Hematopoietic multipotent progenitor cell treated with erythropoietin and hydrocortisone succinate and interleukin-3 and kit ligand, for 17 days (in vitro differentiated cells): ENCODE measurements around the gene TEKT3.

Experiments
- DNase-seq: peaks from one replicate; pipeline ENCODE4 v3.0.0-alpha.2; 2015; ENCODE audit warnings: low spot score

Gene TEKT3

GRCh38 chr17:15349119-15349518, 7.7 kb upstream of the TEKT3 start:
- no peak for DNase-seq

- no peak for DNase-seq
Measured at GRCh38 chr17:15348021-15348420, 6.6 kb upstream of the TEKT3 start.

GRCh38 chr17:15346066-15346595, 4.7 kb upstream of the TEKT3 start:
- DNase-seq = no peak

DNA sequence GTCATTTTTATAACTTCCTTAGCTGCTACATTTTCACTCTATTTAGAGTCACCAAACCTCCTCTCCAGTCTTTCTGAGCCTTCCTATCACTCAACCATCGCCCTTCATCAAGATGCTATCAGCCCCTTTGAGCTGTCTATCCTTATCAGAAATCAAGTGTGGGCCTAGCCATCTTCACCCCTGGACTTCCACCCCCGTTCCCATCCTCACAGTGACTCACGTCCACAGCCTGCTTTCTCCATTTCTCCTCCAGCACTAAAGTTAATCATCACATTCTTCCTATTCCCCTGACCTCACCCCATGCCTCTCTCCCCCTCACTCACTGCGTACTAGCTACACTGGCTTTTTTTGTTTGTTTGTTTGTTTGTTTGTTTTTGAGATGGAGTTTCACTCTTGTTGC, 2.4 kb upstream of the TEKT3 start:
- DNase-seq = no peak

- no peak for DNase-seq
Measured at GRCh38 chr17:15342460-15342859, 1.1 kb upstream of the TEKT3 start.

- no peak for DNase-seq
Measured at GRCh38 chr17:15341966-15342365, 569 bp upstream of the TEKT3 start.

- DNase-seq = no peak
Measured at GRCh38 chr17:15340966-15341365, 431 bp downstream of the TEKT3 start.

DNA sequence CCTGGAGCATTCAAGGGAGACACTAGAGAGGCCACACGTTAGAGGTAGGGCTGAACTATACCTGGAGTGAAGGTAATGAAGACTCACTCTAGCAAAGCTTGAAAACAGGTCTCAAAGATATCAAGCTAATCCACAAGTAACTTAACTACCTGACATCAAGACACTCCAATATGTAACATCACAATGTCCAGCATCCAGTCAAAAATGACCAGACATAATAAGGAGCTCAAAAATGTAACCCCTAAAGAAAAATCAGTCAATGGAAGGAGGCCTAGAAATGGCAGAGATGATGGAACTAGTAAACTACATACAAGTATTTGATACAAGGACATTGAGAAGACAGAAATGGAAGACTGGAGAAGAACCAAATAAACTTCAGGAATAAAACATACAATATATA, 6.0 kb downstream of the TEKT3 start:
- no peak for DNase-seq

DNA sequence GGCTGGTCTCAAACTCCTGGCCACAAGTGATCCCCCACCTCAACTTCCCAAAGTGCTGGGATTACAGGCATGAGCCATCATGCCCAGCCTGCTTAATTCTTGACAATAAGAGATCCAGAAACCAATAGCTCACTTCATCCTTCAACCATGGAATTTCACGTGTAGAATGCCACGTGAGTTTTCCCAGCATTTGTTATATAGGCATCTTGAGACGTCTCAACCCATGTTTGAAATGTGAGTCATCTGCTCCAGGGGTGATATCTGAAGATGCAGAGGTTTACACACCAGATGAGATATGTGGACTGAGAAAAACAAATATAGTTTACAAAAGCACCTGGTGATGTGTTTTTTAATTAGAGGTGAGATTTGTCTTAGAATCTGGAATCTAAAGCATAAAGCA, 7.1 kb downstream of the TEKT3 start:
- no peak for DNase-seq

DNA sequence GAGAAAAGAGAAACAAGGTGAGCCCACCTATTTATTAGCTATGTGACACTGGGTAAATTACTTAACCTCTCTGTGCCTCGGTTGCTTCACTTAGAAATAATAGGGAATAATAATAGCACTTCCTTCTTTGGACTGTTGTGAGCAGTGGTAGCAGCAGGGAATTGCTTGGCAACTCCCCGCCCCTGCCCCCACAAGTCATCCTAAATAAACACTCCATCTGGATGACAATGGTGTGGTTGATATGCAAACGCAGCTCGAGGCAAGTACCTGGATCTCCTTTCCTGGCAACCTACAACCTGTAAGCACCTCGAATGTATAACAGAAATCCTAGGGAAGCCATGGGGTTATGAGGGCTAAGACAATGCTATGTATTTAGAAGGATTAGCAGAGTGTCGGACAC, 9.1 kb downstream of the TEKT3 start:
- no peak for DNase-seq

DNA sequence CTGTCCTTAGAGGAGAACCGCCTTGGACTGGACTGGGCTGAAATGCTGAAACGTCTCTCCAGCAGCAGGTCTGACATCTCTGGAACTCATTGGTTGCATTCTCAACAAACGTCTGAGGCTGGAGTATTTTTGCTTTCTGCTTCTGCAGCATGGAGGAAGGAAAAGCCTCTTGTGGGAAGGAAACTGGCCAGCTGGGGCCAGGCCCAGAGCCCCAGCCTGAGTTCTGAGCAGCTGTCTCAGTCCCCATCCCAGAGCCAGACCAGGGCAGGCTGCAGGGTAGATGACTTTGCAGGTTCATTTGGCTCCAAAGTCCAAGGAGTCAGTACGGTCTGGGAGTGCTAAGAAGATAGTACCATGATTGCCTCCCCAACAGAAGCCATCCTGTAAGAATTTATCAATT, 18.3 kb downstream of the TEKT3 start:
- no peak for DNase-seq

DNA sequence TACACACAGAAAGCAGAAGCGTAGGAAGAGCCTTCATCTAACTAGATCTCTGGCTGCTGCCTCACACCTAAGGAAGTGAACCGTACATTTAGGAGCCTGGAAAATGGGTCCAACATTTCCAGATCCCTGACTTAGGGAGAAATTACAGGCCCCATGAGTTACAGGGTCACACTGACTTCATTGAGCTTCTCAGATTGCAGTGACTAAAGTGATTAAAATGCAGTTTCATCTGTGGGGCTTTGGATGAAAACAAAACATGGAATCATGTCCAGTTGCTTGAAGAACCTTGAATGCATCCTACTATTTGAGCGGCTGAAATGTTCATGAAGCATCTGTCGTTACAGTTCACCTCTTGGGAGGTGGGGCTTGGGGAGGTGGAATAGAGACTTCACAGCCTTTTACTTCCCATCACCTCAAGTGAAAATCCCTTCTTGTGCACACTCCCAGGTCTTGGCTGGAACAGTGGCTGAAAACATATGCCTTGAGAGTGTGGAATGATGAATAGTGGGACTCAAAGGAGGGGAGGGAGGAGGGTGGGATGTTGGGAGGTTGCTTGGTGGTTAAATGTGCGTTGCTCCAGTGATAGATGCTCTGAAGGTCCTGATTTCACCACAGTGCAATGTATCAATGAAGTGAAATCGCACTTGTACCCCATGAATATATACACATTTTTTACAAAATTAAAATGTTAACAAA, 19.7 kb downstream of the TEKT3 start:
- DNase-seq = no peak

GRCh38 chr17:15319452-15320010, 21.9 kb downstream of the TEKT3 start:
- DNase-seq = no peak

GRCh38 chr17:15311996-15312395, 29.4 kb downstream of the TEKT3 start:
- DNase-seq = no peak

DNA sequence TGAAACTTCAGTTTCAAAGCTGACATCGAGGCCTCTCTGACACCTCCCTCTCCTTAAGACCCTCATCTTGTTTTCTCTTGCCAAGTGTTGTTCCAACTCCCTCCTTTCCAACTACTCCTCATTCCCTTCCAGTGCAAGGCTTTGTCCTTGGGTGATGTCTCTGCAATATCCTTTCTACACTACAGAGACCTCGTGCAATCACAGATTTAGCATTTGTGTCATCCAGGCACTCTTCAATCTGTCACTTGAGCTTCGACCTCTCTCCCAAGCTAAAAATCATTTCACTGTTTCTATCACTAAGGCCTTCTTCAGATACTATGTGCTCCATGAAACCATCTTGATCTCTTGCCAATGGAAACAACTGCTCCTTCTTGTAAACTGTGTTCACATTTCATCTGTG, 31.6 kb downstream of the TEKT3 start:
- DNase-seq = no peak

DNA sequence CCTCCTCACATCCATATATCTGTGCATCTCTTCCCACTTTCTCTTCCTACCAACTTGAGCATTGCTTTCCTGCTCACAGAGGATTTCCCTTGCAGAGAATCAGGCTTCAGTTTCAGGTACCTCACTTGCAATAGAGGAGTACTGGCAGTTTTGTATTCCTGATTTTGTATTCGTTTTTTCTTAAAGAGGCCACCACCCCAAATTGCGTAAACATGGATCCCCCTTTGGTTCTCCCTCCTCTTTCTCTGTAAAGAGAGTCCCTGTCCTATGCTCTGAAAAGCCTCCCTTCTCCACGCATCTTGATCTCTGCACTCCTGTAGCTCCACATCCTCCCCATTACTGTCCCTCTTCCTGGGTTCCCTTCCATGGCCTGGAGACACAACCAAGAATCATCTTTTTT, 32.2 kb downstream of the TEKT3 start:
- DNase-seq = no peak

GRCh38 chr17:15308758-15309157, 32.6 kb downstream of the TEKT3 start:
- no peak for DNase-seq

GRCh38 chr17:15307710-15308111, 33.7 kb downstream of the TEKT3 start:
- DNase-seq = no peak

GRCh38 chr17:15303851-15304250, 37.5 kb downstream of the TEKT3 start:
- no peak for DNase-seq

DNA sequence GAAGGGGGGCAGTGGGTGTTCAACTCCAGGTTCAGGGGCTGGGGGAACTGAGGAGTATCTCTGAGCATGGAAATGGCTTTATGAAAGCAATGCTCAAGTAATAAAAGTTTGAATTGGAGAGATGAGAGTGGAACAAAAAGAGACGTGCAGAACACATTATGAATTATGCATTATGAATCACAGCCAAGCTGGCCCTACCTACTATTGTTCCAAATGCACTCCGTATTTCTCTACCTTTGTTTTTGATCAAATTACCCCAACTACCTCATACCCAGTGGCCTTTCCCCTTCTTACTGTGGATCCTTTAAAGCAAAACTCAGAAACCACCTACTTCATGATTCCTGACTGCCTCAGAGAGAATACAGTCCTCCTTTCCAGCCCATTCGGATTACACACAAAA, 38.1 kb downstream of the TEKT3 start:
- DNase-seq = no peak

DNA sequence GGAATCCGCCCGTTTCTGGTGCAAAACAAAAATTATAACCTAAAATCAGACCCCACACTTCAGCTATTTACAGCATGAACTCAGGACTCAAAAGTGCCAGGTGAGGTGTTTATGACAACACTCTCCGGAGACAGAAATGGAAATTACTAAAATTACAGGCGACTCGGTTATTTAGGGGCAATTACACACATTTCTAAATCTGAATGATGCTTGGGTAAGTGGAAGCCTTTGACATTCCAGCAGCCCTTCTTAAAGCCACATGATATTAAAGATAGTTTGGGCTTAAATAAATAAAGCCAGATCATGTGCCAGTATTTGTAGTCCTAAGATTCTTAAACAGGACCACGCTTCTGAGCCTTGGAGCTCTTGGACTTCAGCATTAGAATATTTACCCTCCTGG, 39.6 kb downstream of the TEKT3 start:
- no peak for DNase-seq

- no peak for DNase-seq
Measured at GRCh38 chr17:15298176-15298575, 43.2 kb downstream of the TEKT3 start.

DNA sequence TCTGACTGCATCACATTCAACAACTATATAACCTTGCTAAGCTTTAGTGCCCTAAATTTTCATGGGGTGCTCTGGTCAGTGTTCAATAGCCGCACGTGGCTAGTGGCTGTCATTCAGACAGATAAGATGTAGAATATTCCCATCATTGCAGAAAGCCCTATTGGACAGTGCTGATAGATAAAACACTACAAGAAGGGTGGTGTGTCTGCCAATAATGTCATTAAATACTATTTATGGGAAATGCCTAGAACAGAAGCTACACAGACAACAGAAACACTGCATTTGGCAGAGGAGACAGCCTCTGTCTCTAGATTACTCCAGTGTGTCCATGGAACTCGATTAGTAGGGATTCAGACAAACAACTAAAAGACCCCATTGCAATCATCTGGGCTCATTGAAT, 47.8 kb downstream of the TEKT3 start:
- no peak for DNase-seq
